GM12872 (cell line): Measurements from ENCODE around the gene NKRF.

Experiments
- TF ChIP-seq, protein P1 (sequence below): IDR thresholded peaks from 3 replicates; pipeline ENCODE4 v1.5.1; 2011; ENCODE audit warnings: low read depth, mild to moderate bottlenecking, low read length, moderate library complexity; ENCODE audit not compliant: insufficient read depth

NKRF gene

DNA sequence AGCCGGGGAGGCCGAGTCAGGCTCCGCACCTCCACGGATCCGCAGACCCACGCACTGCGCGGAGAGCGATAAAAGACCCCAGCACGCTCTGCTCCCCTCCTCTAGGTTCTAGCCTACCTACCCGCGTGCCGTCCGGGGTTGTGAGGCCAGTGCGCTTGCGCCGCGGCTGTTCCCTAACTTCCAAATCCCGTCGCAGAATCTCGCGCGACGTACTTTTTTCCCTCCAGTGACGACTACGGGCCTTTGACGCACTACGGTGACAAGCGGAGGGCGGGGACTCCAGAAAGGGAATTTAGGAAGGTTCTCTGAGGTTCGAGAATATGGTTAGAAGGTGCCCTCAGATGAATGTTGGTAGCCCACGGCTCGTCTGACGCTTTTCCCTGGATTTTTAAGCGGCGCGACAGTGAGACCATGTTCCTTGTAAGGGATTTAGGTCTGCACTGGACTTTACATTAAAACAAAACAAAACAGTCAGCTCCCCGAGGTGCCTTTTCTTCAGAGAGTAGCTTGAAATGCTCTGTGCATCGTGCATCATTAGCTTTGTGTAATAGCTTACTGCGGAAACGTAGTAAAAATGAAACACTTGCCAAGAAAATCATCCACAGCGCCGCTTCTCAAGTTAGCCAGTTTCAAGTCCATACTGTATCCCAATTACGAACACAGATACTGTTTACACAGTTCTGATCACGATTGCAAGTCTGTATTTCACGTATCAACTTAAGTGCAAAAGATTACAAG is at the start of gene NKRF:
Gene NKRF, minus strand, starts transcription at position 145 of the 738 bp plus-strand sequence.
- TF ChIP-seq, protein P1, sequence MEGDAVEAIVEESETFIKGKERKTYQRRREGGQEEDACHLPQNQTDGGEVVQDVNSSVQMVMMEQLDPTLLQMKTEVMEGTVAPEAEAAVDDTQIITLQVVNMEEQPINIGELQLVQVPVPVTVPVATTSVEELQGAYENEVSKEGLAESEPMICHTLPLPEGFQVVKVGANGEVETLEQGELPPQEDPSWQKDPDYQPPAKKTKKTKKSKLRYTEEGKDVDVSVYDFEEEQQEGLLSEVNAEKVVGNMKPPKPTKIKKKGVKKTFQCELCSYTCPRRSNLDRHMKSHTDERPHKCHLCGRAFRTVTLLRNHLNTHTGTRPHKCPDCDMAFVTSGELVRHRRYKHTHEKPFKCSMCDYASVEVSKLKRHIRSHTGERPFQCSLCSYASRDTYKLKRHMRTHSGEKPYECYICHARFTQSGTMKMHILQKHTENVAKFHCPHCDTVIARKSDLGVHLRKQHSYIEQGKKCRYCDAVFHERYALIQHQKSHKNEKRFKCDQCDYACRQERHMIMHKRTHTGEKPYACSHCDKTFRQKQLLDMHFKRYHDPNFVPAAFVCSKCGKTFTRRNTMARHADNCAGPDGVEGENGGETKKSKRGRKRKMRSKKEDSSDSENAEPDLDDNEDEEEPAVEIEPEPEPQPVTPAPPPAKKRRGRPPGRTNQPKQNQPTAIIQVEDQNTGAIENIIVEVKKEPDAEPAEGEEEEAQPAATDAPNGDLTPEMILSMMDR: no peak

- TF ChIP-seq, protein P1: no peak
Measured at GRCh38 chrX:119655125-119655524, 48.9 kb upstream of the NKRF start.

- TF ChIP-seq, protein P1: no peak
Measured at GRCh38 chrX:119654112-119654531, 47.9 kb upstream of the NKRF start.

- TF ChIP-seq, protein P1: no peak
Measured at GRCh38 chrX:119648421-119648775, 42.2 kb upstream of the NKRF start.

- TF ChIP-seq, protein P1: no peak
Measured at GRCh38 chrX:119647552-119648420, 41.6 kb upstream of the NKRF start.

DNA sequence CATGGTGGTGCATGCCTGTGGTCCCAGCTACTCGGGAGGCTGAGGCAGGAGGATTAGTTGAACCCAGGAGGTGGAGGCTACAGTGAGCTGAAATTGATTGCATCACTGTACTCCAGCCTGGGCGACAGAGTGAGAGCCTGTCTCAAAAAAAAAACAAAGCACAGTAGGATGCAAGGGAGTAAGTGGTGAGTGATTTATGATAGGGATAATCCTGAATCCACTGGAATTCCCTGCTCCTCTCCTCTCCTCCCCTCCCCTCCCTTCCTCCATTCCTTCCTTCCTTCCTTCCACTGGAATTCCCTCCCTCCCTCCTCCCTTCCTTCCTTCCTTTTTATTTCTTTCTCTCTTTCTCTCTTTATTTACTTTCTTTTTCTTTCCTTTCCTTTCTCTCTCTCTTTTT is 40.9 kb upstream of the NKRF start:
- TF ChIP-seq, protein P1: no peak

GRCh38 chrX:119646515-119646914 is 40.3 kb upstream of the NKRF start:
- TF ChIP-seq, protein P1: no peak
